Stromal cell of bone marrow (primary cell): ENCODE data around the gene CFAP97D2.
A peak's percentile ranks its signal among the peaks of the same experiment; 100 is the strongest.
"Not testable (repeated sequence)": the region's sequence is repeated elsewhere in the genome, so short reads cannot be mapped to it uniquely, and the experiment has no call there.

Experiments
- DNase-seq: peaks from one replicate; pipeline ENCODE4 v3.0.0-alpha.2; 2012; ENCODE audit warnings: low read depth

The CFAP97D2 gene

DNA sequence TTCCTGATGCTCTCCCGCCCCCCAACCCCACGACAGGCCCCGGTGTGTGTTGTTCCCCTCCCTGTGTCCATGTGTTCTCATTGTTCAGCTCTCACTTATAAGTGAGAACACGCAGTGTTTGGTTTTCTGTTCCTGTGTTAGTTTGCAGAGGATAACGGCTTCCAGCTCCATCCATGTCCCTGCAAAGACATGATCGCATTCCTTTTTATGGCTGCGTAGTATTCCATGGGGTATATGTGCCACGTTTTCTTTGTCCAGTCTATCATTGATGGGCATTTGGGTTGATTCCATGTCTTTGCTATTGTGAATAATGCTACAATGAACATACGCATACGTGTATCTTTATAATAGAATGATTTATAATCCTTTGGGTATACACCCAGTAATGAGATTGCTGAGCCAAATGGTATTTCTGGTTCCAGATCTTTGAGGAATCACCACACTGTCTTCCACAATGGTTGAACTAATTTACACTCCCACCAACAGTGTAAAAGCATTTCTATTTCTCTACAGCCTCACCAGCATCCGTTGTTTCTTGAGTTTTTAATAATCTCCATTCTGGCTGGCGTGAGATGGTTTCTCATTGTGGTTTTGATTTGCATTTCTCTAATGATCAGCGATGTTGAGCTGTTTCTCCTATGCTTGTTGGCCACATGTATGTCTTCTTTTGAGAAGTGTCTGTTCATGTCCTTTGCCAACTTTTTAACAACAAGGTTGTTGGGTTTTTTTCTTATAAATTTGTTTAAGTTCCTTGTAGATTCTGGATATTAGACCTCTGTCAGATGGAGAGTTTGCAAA lies 20.0 kb upstream of the CFAP97D2 start:
- not testable (repeated sequence) for DNase-seq

DNA sequence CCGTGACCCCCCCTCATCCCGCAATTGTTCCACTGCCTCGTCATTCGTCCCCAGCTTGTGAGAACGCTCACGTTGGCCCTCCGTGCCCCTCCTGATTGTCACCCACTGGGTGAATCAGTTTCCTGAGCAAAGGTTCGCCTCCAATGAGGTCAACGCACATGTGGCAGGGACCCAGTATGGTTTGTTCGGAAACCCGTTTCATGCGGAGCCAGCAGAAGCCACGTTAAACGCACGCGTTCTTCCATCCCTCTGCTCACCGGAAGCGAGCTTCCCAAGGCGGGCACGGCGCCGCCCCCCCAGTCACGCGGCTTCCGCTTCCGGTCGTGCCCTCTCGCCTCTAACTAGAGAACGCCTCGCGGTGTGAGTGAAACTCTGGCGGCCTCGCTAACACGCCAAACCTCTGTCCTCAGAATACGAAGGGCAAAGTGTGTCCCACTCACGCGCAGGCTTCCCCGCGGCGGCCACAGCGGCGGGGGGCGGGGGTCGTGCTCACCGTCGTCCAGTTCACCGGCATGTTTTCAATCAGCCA lies 18.0 kb upstream of the CFAP97D2 start:
- DNase-seq = no peak

DNA sequence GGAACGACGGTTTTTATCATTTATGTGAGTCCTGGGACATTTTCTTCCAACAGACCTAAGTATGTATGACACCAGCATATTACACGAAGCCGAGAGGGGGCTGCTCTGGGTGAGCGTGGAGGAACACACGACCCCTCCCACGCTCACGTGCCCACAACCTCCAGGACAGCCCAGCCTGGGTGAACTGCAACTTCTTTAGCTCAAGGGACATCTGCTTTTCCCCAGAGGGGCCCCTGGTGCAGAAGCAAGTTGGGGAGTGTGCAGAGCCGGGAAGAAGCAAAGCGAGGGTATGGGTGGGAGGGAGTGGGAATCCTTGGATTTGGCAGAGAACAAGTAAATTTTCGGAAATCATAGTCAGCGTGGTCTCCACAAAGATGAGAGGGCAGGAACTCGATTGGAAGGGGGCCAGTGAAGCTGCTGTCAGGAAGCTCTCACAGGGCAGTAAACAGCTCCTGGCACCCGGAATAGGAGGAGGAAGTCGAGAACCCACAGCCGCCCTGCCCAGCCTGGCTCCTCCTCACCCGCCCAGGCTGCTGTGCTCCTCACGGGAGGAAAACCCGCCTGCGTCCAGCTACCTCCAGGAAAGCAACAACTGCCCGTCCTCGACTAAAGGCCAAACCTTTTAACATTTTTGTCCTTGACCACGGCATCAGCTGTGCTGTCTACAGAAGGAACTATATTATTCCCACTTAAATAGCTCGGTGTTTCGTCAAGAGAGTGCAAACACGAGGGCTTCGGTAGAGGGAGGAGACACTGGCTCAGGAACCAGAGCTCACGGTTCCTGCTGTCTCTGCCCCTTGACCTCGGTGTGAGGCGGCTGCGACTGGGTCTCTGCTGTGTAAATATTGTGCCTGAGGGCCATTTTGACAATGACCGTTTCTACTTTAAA lies 17.2 kb upstream of the CFAP97D2 start:
- no peak for DNase-seq

DNA sequence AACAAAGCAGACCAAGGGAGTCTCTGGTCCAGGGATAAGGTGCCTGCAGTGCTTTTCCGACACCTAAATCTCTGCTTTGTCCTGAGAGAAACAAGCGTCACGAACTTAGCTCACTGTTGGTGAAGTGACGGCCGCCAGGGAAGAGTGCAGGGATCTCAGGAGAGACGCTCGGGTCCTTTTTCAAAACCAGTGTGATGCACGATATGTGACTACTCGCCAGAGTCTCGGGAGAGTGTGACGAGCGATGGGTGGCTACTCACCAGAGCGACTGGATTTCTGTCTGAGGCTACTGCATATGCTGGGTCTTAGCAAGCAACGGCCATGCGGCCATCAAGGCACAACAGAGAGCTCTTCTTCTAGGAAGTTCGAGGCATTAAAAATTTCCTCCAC lies 16.5 kb upstream of the CFAP97D2 start:
- DNase-seq = no peak

DNA sequence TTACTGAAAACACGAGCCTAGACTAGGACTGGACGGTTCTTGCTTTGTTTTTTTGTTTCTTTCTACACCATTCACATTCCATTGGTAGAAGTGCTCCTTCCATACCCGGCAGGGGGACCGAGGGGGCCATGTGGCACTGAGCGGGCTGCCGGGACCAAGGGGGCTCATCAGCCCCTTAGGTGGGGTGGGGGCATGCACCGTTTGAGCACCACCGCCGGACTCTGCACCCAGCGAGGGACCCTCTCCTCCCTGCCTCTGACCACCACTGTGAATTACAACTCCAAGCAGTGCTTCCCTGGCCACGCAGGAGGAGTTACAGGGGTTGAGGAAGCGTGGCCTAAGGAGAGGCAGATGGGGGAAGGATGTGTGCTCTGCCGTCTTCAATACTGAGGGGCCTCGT lies 15.0 kb upstream of the CFAP97D2 start:
- DNase-seq = no peak

DNA sequence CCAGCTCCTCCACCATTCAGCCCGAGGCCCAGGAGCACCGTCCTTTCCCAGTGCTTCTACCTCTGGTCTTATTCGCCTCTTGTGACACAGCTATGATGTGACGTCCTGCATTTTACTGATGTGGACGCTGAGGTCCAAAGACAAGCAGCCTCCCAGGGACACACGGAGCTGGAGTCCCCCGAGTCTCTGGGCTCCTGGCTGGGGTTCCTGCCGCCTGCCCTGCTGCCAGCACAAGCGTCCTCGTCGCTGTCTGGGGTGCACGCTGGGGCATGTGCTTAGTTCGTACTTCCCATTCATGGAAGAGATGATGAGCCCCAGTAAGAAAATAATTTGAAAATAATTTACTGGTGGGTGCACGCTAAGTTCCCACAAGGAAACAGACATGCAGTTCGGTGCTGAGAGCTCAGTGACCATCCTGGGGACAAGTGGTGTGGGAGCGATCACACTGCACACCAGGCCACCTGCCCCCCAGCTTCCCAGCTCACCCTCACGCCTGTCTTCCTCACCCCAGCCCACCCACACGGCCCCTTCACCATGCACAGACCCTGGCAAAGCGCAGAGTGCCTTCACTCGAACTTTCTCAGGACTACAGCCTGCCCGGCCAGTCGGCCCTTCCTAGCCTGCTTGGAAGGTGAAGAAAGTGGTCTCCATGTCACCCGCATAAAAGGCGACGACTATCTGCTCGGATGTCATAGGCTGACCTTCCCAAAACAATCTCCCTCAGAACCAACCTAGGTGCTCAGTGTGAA lies 14.2 kb upstream of the CFAP97D2 start:
- DNase-seq = no peak

DNA sequence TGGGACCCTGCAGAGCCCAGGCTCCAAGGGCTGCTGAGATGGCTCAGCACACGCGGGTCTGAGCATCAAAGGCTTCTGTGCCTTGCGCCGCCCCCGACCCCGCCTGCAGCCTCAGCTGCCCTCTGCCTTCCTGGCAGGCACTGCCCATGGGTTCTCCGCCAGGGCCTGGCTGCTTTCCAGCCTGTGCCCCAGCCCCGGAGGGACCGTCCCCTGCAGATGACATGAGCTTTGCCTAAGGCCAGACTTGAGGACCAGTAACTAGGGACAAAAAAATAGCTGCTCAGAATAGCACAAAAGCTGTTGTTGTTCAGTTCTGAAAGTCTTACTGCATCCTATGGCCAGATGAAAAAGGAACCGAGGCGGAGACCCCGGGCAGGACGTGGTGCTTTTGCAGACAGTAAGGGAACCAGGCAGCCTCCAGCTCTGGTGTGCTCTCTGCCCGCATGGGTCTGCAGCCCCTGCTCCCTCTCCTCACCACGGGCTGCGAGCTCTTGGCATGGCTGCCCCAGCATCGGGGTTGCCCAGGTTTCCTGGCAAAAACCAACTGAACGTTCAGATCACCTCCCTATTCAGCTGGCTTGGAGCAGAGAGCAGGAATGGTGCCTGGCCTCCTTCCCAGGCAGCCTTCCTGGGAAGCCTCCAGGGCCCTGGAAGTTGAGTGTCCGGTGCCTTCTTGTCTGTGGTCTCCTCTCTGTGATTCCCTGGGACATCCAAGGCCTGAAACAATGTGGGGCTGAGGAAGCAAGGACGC lies 12.5 kb upstream of the CFAP97D2 start:
- no peak for DNase-seq

DNA sequence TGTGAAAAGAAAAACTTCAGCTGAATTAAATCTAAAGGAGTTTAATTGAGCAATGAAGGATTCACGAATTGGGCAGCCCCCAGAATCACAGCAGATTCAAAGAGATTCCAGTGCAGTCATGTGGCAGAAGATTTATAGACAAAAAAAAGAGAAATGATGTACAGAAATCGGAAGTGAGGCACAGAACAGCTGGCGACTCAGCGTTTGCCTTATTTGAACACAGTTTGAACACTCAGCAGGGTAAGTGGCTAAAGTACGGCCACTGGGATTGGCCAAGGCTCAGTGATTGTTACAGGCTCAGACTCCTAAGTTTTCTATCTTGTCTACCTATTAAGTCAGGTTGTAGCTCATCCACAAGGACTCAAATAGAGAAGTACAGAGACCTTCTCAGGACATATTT lies 11.6 kb upstream of the CFAP97D2 start:
- no peak for DNase-seq

DNA sequence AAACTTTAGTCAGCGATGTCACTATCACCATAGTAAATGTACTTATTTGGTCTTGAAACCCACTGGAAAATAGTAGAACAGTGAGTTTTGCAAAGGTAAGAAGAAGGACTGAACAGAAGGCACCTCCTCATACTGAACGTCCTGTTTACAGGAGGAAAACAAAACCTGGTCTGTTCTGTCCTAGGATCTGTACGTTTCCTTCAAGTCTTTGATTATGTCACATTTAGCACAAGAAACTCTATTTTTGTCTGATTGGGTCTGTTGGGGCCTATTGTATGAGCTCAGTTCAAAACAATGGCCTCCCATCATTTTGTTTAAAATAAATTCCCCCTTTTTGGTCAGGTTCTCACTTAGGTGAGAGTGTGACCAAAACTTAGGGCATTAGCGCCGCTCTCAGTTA lies 11.2 kb upstream of the CFAP97D2 start:
- no peak for DNase-seq

DNA sequence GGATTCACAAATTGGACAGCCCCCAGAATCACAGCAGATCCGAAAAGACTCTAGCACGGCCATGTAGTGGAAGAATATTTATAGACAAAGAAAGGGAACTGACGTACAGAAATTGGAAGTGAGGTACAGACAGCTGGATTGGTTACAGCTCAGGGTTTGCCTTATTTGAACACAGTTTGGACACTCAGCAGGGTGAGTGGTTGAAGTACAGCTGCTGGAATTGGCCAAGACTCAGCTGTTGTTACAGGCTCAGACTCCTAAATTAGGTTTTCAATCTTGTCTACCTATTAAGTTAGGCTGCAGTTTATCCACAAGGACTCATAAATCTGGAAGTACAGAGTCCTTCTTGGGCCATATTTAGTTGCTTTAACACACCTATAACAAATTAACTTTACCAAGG lies 5.8 kb upstream of the CFAP97D2 start:
- no peak for DNase-seq

DNA sequence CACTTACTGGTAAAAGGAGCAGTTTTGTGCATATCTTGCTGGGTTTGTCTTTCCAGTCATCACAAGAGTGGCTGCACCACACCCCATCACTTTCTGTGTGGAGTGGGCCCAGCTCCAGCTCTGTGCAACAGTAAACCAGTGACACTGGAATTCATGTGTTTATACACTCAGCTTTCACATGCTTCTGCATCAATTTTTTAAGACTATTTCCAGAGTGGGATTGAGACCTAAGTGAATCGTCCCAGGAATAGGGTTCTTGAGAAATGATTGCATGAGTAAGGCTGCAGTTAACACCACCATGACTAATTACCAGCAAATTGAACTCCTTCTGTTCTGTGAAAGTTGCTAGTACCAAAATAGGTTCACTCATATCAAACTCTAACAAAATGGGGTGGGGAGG lies 5.3 kb upstream of the CFAP97D2 start:
- peak; percentile 14 for DNase-seq

DNA sequence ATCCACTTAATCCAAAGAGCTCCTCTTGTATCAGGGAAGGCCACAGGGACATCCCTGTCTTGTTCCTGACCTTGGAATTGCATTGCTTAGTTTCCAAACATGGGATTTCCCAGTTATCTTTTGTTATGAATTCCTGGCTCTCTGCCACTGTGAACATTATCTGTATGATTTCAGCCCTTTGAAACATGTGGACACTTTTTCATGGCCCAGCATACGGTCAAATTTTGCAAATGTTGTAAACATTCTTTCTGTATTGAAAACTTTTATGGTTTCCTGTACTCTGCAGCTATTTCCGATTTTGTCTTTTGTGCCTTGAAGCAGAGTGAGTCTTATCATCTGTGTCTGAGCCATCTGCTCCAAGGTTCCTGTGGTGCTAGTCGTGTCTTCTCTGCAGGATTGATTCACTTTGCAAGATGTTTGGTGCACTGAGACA lies 4.5 kb upstream of the CFAP97D2 start:
- no peak for DNase-seq

DNA sequence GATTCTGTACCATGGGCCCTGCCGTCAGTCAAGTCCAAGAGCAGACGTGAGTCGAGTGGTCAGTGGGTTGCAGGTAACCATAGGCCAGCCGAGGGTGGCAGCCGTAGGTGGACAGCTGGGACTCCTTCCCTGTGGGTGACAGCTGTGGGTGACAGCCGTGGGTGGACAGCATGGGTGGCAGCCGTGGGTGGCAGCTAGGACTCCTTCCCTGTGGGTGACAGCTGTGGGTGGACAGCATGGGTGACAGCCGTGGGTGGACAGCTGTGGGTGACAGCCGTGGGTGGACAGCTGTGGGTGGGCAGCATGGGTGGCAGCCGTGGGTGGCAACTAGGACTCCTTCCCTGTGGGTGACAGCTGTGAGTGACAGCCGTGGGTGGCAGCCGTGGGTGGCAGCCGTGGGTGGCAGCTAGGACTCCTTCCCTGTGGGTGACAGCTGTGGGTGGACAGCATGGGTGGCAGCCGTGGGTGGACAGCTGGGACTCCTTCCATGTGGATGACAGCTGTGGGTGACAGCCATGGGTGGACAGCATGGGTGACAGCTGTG lies 2.6 kb upstream of the CFAP97D2 start:
- DNase-seq = not testable (repeated sequence)

DNA sequence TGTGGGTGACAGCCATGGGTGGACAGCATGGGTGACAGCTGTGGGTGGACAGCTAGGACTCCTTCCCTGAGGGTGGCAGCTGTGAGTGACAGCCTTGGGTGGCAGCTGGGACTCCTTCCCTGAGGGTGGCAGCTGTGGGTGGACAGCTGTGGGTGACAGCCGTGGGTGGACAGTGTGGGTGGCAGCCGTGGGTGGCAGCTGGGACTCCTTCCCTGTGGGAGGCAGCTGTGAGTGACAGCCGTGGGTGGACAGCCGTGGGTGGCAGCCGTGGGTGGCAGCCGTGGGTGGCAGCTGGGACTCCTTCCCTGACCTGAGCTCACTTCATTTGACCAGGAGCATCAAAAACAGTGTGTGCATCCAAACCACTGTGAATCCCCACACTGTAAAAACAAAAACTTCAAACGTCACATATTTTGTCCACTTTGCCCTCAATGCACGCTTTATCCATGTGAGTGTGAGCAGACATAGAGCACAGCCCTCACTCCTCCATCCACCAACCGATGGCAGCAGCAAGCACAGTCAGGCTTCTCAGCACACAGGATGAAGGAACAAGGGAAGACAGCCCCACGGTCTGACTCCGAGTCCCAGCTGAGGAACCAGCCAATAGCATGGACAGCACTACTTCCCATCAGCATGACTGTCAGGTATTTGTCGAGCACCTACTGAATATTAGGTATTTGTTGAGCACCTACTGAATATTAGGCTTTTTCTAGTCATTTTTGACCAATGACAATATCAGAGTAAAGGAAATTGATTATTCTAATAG lies 1.6 kb upstream of the CFAP97D2 start:
- DNase-seq = no peak

DNA sequence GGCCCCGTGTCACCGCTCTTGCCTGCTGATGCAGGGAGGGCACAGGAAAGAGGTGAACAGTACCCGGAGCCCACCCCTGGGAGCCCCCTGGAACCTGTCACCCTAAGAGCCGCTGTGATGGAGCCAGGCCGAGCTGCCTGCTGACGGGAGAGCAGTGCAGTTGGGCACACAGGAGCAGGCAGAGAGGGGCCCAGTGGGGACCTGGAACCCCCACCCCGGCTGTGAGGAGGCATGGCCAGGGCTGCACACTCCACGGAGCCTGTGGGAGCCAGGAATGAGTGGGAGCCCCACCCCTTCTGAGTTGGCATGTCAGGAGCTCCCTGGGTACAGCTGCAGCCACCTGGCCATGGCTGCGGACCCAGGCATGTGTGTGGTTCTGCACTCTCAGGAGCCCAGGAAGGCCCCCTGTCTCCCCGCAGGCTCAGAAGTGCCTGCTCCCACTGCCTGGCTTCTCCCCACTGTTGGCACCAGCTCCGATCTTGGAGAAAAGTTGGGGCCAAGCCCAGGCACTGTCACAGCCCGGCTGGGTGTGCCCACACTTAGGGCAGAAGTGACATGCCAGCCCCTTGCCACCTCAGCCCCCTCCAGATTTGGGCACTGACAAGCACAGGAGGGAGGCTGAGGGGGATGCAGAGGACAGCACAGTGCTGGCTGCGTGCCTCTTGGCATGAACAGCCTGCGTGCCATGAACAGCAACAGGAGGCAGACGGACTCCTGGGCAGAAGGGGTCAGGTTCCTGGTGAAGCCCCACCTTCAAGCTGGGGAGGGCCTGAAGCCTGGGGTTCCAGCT lies 6.3 kb downstream of the CFAP97D2 start:
- no peak for DNase-seq

DNA sequence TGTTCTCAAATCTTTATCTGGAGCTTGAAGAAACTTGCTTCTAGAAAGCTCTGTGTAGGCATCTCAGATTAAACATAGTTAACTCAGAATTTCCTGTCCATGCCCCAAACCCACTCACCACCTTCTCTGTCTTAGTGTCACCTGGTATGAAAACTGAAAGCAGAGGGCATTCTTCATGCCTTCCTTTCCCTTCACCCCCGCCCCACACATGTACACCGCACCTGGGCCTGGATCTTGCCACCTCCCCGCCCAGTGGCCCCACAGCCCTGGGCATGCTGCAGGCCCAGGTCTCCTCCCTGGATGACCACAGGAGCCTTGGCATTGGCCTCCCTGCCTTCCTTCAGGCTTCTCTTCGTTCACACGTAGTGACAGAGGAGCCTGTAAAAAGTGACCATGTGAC lies 15.8 kb downstream of the CFAP97D2 start:
- no peak for DNase-seq

DNA sequence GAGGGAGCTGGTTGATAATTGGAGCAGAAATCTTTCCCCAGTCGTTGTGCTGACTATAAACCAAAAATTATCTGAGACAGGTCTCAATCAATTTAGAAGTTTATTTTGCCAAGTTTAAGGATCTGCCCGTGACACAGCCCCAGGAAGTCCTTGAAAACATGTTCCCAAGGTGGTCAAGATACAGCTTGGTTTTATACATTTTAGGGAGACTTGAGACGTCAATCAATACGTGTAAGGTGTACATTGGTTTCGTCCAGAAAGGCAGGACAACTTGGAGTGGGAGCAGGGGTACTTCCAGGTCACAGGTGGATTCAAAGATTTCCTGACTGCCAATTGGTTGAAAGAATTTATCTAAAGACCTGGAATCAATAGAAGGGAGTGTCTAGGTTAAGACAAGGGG lies 17.6 kb downstream of the CFAP97D2 start:
- DNase-seq = no peak

DNA sequence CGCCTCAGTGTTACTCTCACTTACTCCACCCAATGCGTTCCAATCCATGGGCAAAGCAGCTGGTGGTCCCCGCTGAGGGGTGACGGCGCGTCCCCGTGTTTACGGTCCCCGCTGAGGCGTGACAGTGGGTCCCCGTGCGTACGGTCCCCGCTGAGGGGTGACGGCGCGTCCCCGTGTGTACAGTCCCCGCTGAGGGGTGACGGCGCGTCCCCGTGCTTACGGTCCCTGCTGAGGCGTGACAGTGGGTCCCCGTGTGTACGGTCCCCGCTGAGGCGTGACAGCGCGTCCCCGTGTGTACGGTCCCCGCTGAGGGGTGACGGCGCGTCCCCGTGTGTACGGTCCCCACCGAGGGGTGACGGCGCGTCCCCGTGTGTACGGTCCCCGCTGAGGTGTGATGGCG lies 19.5 kb downstream of the CFAP97D2 start:
- no peak for DNase-seq

DNA sequence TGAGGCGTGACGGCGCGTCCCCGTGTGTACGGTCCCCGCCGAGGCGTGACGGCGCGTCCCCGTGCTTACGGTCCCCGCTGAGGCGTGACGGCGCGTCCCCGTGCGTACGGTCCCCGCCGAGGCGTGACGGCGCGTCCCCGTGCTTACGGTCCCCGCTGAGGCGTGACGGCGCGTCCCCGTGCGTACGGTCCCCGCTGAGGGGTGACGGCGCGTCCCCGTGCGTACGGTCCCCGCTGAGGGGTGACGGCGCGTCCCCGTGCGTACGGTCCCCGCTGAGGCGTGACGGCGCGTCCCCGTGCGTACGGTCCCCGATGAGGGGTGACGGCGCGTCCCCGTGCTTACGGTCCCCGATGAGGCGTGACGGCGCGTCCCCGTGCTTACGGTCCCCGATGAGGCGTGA lies 20.5 kb downstream of the CFAP97D2 start:
- DNase-seq = not testable (repeated sequence)

DNA sequence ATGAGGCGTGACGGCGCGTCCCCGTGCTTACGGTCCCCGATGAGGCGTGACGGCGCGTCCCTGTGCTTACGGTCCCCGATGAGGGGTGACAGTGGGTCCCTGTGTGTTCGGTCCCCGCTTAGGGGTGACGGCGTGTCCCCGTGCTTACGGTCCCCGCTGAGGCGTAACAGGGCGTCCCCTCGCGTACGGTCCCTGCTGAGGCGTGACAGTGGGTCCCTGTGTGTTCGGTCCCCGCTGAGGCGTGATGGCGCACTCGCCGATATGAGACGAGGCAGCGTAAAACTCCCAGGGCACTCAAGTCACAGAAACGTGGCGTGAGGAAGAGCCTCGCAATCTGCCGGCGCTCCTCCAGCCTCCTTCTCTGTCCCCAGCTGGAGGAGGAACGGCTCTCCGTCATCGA lies 20.9 kb downstream of the CFAP97D2 start:
- no peak for DNase-seq
